GM21576 (cell line): ENCODE measurements around the gene MRPS18B.

Experiments used
- ATAC-seq: cut with Tn5 transposase; IDR thresholded peaks from one replicate; pipeline ENCODE4 v1.9.1; 2021; ENCODE audit warnings: mild to moderate bottlenecking, moderate library complexity; ENCODE audit not compliant: unreplicated experiment

The MRPS18B gene

GRCh38 chr6:30601815-30602641, 15.6 kb upstream of the MRPS18B start:
- ATAC-seq: no peak

GRCh38 chr6:30603961-30604360, 13.7 kb upstream of the MRPS18B start:
- no peak for ATAC-seq

- no peak for ATAC-seq
Measured at GRCh38 chr6:30610065-30610464, 7.6 kb upstream of the MRPS18B start.

- ATAC-seq: no peak
Measured at GRCh38 chr6:30611150-30611855, 6.3 kb upstream of the MRPS18B start.

GRCh38 chr6:30611856-30612194, 5.8 kb upstream of the MRPS18B start:
- ATAC-seq: no peak

GRCh38 chr6:30612213-30612612, 5.4 kb upstream of the MRPS18B start:
- no peak for ATAC-seq

GRCh38 chr6:30612687-30613248, 4.9 kb upstream of the MRPS18B start:
- ATAC-seq: no peak

- no peak for ATAC-seq
Measured at GRCh38 chr6:30613251-30614043, 4.2 kb upstream of the MRPS18B start.

GRCh38 chr6:30614044-30614842, 3.4 kb upstream of the MRPS18B start:
- no peak for ATAC-seq

- ATAC-seq: peak; percentile 43
Measured at GRCh38 chr6:30614843-30615218, 2.8 kb upstream of the MRPS18B start.

- no peak for ATAC-seq
Measured at GRCh38 chr6:30615219-30615957, 2.3 kb upstream of the MRPS18B start.

GRCh38 chr6:30615958-30616810, 1.5 kb upstream of the MRPS18B start:
- ATAC-seq: no peak

- ATAC-seq: peak; percentile 73
Measured at GRCh38 chr6:30616811-30617564, 652 bp upstream of the MRPS18B start, which contains the start of gene PPP1R10. Gene PPP1R10 (minus strand): TSS chr6:30617243. CDS start chr6:30609944, 7,299 bp downstream.

GRCh38 chr6:30618270-30618797, 694 bp downstream of the MRPS18B start:
- ATAC-seq: no peak

- ATAC-seq: no peak
Measured at GRCh38 chr6:30619561-30619960, 1.9 kb downstream of the MRPS18B start.

- no peak for ATAC-seq
Measured at GRCh38 chr6:30625511-30625910, 7.9 kb downstream of the MRPS18B start.

- ATAC-seq: peak; percentile 82
Measured at GRCh38 chr6:30626484-30627366, 9.1 kb downstream of the MRPS18B start, which contains the start of gene ATAT1. Gene ATAT1 (plus strand): TSS chr6:30626874.
